SU-DHL-6 (cell line): ENCODE data around the gene ZMYM2.

Experiments used
- H2AFZ ChIP-seq: fragments of 200-600 bp; sonication (generic); 2 replicates; pipeline ENCODE4 v1.6.1; 2014; ENCODE audit warnings: low read depth, mild to moderate bottlenecking, moderate library complexity, mixed read lengths, antibody characterized with exemption, low read length; ENCODE audit not compliant: severe bottlenecking
- H3F3A ChIP-seq: fragments of 200-600 bp; shearing (Covaris generic); 2 replicates; pipeline ENCODE4 v1.6.0; 2016; ENCODE audit warnings: antibody characterized with exemption, mild to moderate bottlenecking; ENCODE audit not compliant: insufficient read depth
- H3K27ac ChIP-seq: fragments of 200-600 bp; sonication (generic); 2 replicates; pipeline ENCODE4 v1.5.1; 2016; ENCODE audit warnings: low read depth, mild to moderate bottlenecking, low read length, moderate library complexity, mixed read lengths
- H3K27me3 ChIP-seq: fragments of 200-600 bp; sonication (generic), shearing (Covaris generic); 2 replicates; pipeline ENCODE4 v1.6.0; 2014; ENCODE audit warnings: mild to moderate bottlenecking, low read length
- H3K36me3 ChIP-seq: fragments of 200-600 bp; sonication (generic); 2 replicates; pipeline ENCODE4 v1.6.1; 2014; ENCODE audit warnings: mild to moderate bottlenecking, low read length, mixed read lengths
- H3K4me2 ChIP-seq: fragments of 300-600, 200-600 bp; shearing (Covaris generic), sonication (generic); 2 replicates; pipeline ENCODE4 v1.6.0; 2014; ENCODE audit warnings: low read length, low read depth, mild to moderate bottlenecking; ENCODE audit not compliant: poor library complexity, severe bottlenecking
- H3K4me3 ChIP-seq: fragments of 200-600 bp; sonication (generic); 2 replicates; pipeline ENCODE4 v1.5.1; 2014; ENCODE audit warnings: antibody characterized with exemption, low read length, mild to moderate bottlenecking, mixed read lengths; ENCODE audit not compliant: insufficient read depth, poor library complexity, severe bottlenecking
- H3K79me2 ChIP-seq: fragments of 200-600 bp; sonication (generic); 2 replicates; pipeline ENCODE4 v1.6.1; 2014; ENCODE audit warnings: mild to moderate bottlenecking, low read length, moderate library complexity; ENCODE audit not compliant: insufficient read depth
- H3K9ac ChIP-seq: fragments of 200-600 bp; sonication (generic); 2 replicates; pipeline ENCODE4 v1.7.0; 2014; ENCODE audit warnings: mild to moderate bottlenecking, low read length
- H3K9me2 ChIP-seq: fragments of 200-600 bp; sonication (generic); replicated peaks from 2 replicates; pipeline ENCODE4 v1.6.1; 2014; ENCODE audit warnings: low read length; ENCODE audit not compliant: insufficient read depth
- H3K9me3 ChIP-seq: fragments of 200-600 bp; sonication (generic); 2 replicates; pipeline ENCODE4 v1.6.1; 2014; ENCODE audit warnings: low read length, mixed read lengths; ENCODE audit not compliant: insufficient read depth
- H4K20me1 ChIP-seq: fragments of 200-600 bp; sonication (generic); 2 replicates; pipeline ENCODE4 v1.6.1; 2014; ENCODE audit warnings: low read depth, mild to moderate bottlenecking, antibody characterized with exemption, low read length, moderate library complexity, mixed read lengths
- CTCF ChIP-seq: fragments of 200-600 bp; sonication (generic); IDR thresholded peaks from one replicate; pipeline ENCODE4 v1.5.1; 2017; ENCODE audit warnings: antibody characterized with exemption, mild to moderate bottlenecking, low read length, moderate library complexity; ENCODE audit not compliant: insufficient read depth, poor library complexity, severe bottlenecking
- EZH2phosphoT487 ChIP-seq: fragments of 200-600 bp; sonication (generic), shearing (Covaris generic); conservative IDR thresholded peaks from 2 replicates; pipeline ENCODE4 v1.6.1; 2018; ENCODE audit warnings: mild to moderate bottlenecking, antibody characterized with exemption, low read length, moderate library complexity, mixed read lengths

The ZMYM2 gene

GRCh38 chr13:20121159-20121525, 162.6 kb downstream of the ZMYM2 start:
- H3K27me3 ChIP-seq = no peaks in the 10 kb centered on the region
- no peak overlapping the region for H2AFZ ChIP-seq
- H3K36me3 ChIP-seq = no peaks in the 10 kb centered on the region
- H4K20me1 ChIP-seq = no peaks in the 10 kb centered on the region
- no peak overlapping the region for H3K27ac ChIP-seq
- no peaks in the 10 kb centered on the region for H3F3A ChIP-seq
- no peaks in the 10 kb centered on the region for H3K79me2 ChIP-seq
- H3K9me3 ChIP-seq = no peaks in the 10 kb centered on the region
- no peaks in the 10 kb centered on the region for H3K9me2 ChIP-seq
- no peak overlapping the region for H3K4me3 ChIP-seq
- no peak overlapping the region for H3K9ac ChIP-seq
- TF ChIP-seq CTCF (no peak), EZH2phosphoT487 (no peak)
- H3K4me2 ChIP-seq = no peak overlapping the region

GRCh38 chr13:20124303-20124702, 165.8 kb downstream of the ZMYM2 start:
- H3K27ac ChIP-seq = no peak overlapping the region
- no peaks in the 10 kb centered on the region for H3K27me3 ChIP-seq
- H3F3A ChIP-seq = no peaks in the 10 kb centered on the region
- no peaks in the 10 kb centered on the region for H3K9me2 ChIP-seq
- H3K79me2 ChIP-seq = no peaks in the 10 kb centered on the region
- no peak overlapping the region for H3K4me3 ChIP-seq
- no peak overlapping the region for H3K4me2 ChIP-seq
- TF ChIP-seq EZH2phosphoT487 = no peak
- no peak for TF ChIP-seq CTCF
- H3K36me3 ChIP-seq = no peaks in the 10 kb centered on the region
- H3K9ac ChIP-seq = no peak overlapping the region
- no peaks in the 10 kb centered on the region for H3K9me3 ChIP-seq
- no peaks in the 10 kb centered on the region for H4K20me1 ChIP-seq
- no peak overlapping the region for H2AFZ ChIP-seq

GRCh38 chr13:20125129-20125782, 166.7 kb downstream of the ZMYM2 start:
- Histone ChIP-seq H4K20me1 (no peaks in the 10 kb centered on the region), H3K9me2 (no peaks in the 10 kb centered on the region), H3K4me2 (no peak overlapping the region), H3K9ac (no peak overlapping the region), H3K9me3 (no peaks in the 10 kb centered on the region), H2AFZ (no peak overlapping the region), H3F3A (no peaks in the 10 kb centered on the region), H3K4me3 (no peak overlapping the region), H3K27me3 (no peaks in the 10 kb centered on the region), H3K27ac (no peak overlapping the region), H3K79me2 (no peaks in the 10 kb centered on the region), H3K36me3 (no peaks in the 10 kb centered on the region)
- TF ChIP-seq EZH2phosphoT487 (no peak), CTCF (no peak)
